HCT116 (cell line): ENCODE measurements around the gene COX6A2.

Experiments
- ELF1 ChIP-seq: IDR thresholded peaks from 2 replicates; pipeline ENCODE4 v1.6.1; 2012; ENCODE audit warnings: low read depth, borderline replicate concordance
- EZH2 ChIP-seq: fragments of 200-600 bp; sonication (generic); IDR thresholded peaks from 2 replicates; pipeline ENCODE4 v1.6.1; 2017; ENCODE audit warnings: antibody characterized with exemption, mixed run types
- POLR2A ChIP-seq: IDR thresholded peaks from 2 replicates; pipeline ENCODE4 v1.7.0; 2011; ENCODE audit warnings: borderline replicate concordance; ENCODE audit not compliant: insufficient read depth, insufficient read length; ENCODE audit errors: extremely low read depth
- RAD21 ChIP-seq: IDR thresholded peaks from 2 replicates; pipeline ENCODE4 v1.6.1; 2012; ENCODE audit warnings: low read depth, mild to moderate bottlenecking
- YY1 ChIP-seq: IDR thresholded peaks from 2 replicates; pipeline ENCODE4 v1.6.1; 2011; ENCODE audit warnings: low read length, low read depth, moderate library complexity, mild to moderate bottlenecking; ENCODE audit not compliant: insufficient replicate concordance; ENCODE audit errors: extremely low read depth
- TF ChIP-seq, protein P1 (sequence below), 3 experiments: fragments of 200-600 bp in 1 of 3; sonication (generic) in 1 of 3; IDR thresholded peaks in 2 of 3; conservative IDR thresholded peaks in 1 of 3; 2 replicates each; pipeline ENCODE4 v1.5.1; 2012 to 2017; ENCODE audit warnings: low read depth in 2 of 3, low read length in 2 of 3, antibody characterized with exemption in 1 of 3, borderline replicate concordance in 1 of 3, control low read depth in 1 of 3, mild to moderate bottlenecking in 1 of 3, mixed read lengths in 1 of 3, mixed run types in 1 of 3, moderate library complexity in 1 of 3; ENCODE audit not compliant: insufficient read depth in 1 of 3
- TF ChIP-seq, protein P2 (sequence below): IDR thresholded peaks from 2 replicates; pipeline ENCODE4 v1.6.1; 2012; ENCODE audit warnings: low read depth
- TF ChIP-seq, protein P3 (sequence below): IDR thresholded peaks from 2 replicates; pipeline ENCODE4 v1.6.1; 2012

DNA sequence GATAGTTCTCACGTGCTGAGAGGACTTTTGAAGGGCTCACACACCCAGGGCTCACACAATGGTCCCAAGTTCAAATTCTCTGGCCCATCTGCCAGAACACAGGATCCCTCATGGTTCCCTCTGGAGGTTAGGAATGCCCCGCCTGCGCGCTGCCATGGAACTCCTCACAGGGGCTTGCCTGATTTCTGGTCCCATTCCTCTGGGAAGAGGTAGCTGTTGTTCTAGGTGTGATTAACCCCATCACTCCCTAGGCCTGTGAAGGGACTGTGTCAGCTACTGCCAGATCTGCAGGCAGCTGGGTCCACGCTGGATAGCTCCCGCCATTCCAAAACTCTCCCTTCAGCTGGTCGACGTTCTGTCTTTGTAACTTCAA is 28.8 kb upstream of the COX6A2 start:
- TF ChIP-seq, protein P1, sequence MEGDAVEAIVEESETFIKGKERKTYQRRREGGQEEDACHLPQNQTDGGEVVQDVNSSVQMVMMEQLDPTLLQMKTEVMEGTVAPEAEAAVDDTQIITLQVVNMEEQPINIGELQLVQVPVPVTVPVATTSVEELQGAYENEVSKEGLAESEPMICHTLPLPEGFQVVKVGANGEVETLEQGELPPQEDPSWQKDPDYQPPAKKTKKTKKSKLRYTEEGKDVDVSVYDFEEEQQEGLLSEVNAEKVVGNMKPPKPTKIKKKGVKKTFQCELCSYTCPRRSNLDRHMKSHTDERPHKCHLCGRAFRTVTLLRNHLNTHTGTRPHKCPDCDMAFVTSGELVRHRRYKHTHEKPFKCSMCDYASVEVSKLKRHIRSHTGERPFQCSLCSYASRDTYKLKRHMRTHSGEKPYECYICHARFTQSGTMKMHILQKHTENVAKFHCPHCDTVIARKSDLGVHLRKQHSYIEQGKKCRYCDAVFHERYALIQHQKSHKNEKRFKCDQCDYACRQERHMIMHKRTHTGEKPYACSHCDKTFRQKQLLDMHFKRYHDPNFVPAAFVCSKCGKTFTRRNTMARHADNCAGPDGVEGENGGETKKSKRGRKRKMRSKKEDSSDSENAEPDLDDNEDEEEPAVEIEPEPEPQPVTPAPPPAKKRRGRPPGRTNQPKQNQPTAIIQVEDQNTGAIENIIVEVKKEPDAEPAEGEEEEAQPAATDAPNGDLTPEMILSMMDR (IDR thresholded peaks at IDR 0.05 in 2 of 3, conservative IDR thresholded peaks at IDR 0.05 in 1 of 3; ENCODE audit: borderline replicate concordance in 1 of 3, insufficient read depth in 1 of 3, low read depth in 2 of 3, low read length in 2 of 3), result no peak
- TF ChIP-seq YY1 (no peak), EZH2 (no peak), POLR2A (no peak), ELF1 (no peak), RAD21 (no peak)
- TF ChIP-seq, protein P2, sequence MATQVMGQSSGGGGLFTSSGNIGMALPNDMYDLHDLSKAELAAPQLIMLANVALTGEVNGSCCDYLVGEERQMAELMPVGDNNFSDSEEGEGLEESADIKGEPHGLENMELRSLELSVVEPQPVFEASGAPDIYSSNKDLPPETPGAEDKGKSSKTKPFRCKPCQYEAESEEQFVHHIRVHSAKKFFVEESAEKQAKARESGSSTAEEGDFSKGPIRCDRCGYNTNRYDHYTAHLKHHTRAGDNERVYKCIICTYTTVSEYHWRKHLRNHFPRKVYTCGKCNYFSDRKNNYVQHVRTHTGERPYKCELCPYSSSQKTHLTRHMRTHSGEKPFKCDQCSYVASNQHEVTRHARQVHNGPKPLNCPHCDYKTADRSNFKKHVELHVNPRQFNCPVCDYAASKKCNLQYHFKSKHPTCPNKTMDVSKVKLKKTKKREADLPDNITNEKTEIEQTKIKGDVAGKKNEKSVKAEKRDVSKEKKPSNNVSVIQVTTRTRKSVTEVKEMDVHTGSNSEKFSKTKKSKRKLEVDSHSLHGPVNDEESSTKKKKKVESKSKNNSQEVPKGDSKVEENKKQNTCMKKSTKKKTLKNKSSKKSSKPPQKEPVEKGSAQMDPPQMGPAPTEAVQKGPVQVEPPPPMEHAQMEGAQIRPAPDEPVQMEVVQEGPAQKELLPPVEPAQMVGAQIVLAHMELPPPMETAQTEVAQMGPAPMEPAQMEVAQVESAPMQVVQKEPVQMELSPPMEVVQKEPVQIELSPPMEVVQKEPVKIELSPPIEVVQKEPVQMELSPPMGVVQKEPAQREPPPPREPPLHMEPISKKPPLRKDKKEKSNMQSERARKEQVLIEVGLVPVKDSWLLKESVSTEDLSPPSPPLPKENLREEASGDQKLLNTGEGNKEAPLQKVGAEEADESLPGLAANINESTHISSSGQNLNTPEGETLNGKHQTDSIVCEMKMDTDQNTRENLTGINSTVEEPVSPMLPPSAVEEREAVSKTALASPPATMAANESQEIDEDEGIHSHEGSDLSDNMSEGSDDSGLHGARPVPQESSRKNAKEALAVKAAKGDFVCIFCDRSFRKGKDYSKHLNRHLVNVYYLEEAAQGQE, result no peak
- TF ChIP-seq, protein P3, sequence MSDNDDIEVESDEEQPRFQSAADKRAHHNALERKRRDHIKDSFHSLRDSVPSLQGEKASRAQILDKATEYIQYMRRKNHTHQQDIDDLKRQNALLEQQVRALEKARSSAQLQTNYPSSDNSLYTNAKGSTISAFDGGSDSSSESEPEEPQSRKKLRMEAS, result no peak
